H7 (cell line): ENCODE results near the gene DYRK4. TPM values are rescaled to one million over a fixed set of nuclear protein-coding genes. Genes with fewer than 3 reads are reported as not detected.
A peak's percentile ranks its signal among the peaks of the same experiment; 100 is the strongest.

ENCODE experiments used
- DNase-seq: peaks from one replicate; pipeline ENCODE4 v3.0.0; 2012
- H3K27me3 ChIP-seq: 2 replicates; pipeline ENCODE4 v1.6.0; 2011; ENCODE audit warnings: mild to moderate bottlenecking, low read length; ENCODE audit not compliant: control insufficient read depth, insufficient read depth
- H3K36me3 ChIP-seq: replicated peaks from 2 replicates; pipeline ENCODE4 v1.5.1; 2011; ENCODE audit warnings: low read length; ENCODE audit not compliant: control insufficient read depth, insufficient read depth
- H3K4me3 ChIP-seq: 2 replicates; pipeline ENCODE4 v1.5.1; 2011; ENCODE audit warnings: low read depth, mild to moderate bottlenecking, control low read depth, low read length, moderate library complexity; ENCODE audit not compliant: insufficient read depth
- total RNA-seq: library from RNA; depleted of rRNA; stranded (reverse); fragments of >200 nt; shearing (Covaris generic); gene quantifications from 2 replicates; pipeline ENCODE4 v1.2.3, GENCODE V29; 2014

DYRK4 gene
- total RNA-seq, 1 experiment from 2014 or later: 25.5 TPM

DNA sequence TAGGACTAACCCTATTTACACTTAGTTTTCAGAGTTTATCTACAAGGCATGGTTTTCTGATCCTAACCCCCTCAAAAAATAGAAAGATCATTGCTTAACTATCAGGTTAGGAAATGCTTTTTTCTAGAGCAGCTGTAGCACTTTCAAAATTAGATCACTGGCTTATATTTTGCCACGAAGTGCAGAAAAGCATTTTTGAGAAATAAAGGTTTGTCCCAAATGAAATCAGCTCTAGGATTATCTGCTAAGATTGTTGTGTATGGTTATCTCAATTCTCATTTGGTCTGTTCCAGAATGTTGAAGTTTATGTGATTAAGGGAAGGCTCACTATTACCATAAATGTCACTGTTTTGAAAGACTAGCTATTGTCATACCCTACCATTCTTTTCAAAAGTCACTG is 9.8 kb upstream of the DYRK4 start:
- Histone ChIP-seq H3K36me3 (peaks cover 6% of the 10 kb centered on the region), H3K4me3 (no peak overlapping the region), H3K27me3 (no peaks in the 10 kb centered on the region)
- DNase-seq: no peak

GRCh38 chr12:4553943-4554342 is 8.1 kb upstream of the DYRK4 start:
- H3K36me3 ChIP-seq: peaks cover 4% of the 10 kb centered on the region
- no peak for DNase-seq
- no peak overlapping the region for H3K4me3 ChIP-seq
- H3K27me3 ChIP-seq: no peaks in the 10 kb centered on the region

- Histone ChIP-seq H3K27me3 (no peaks in the 10 kb centered on the region), H3K4me3 (no peak overlapping the region), H3K36me3 (peaks cover 3% of the 10 kb centered on the region)
- no peak for DNase-seq
Measured at GRCh38 chr12:4555804-4556203, 6.2 kb upstream of the DYRK4 start.

DNA sequence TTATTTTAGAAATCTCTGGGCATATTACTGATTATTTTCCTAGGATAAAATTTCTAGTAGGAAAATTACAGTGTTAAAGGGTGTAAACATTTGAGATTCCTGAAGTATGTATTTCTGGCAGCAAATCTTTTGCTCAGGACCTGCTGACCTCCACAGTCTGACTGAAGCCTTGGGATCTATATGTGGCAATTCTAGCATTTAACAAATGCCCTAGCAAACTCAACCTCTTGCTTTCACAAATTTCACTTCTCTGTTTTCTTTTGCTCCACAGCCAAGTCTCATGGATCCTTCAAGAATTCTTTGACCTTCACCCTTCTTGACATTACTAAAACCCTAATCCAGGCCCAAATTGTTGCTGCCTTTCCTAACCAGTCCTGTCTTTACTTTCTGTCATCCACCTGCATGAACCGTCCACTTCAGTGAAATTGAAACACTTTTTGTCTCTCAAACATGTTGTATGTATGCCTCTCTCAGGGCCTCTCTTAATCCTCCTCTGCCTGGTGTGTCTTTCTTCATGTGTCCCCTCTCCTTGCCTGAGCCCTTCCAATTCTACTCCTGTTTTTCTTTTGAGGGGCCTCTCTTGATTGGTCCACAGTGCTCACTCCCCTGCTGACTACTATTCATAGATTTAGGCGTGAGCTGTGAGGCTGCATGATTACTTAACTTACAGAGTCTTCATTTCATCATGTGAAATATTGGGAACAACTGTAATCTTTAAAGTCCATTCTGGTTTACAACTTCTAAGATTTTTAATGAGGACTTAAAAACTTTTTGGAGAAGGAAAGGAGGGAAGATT is 5.1 kb upstream of the DYRK4 start:
- no peak for DNase-seq
- Histone ChIP-seq H3K27me3 (no peaks in the 10 kb centered on the region), H3K36me3 (peaks cover 3% of the 10 kb centered on the region), H3K4me3 (no peak overlapping the region)

- Histone ChIP-seq H3K4me3 (no peak overlapping the region), H3K27me3 (peaks cover 5% of the 10 kb centered on the region), H3K36me3 (peaks cover 3% of the 10 kb centered on the region)
- DNase-seq: no peak
Measured at GRCh38 chr12:4557586-4557985, 4.4 kb upstream of the DYRK4 start.

DNA sequence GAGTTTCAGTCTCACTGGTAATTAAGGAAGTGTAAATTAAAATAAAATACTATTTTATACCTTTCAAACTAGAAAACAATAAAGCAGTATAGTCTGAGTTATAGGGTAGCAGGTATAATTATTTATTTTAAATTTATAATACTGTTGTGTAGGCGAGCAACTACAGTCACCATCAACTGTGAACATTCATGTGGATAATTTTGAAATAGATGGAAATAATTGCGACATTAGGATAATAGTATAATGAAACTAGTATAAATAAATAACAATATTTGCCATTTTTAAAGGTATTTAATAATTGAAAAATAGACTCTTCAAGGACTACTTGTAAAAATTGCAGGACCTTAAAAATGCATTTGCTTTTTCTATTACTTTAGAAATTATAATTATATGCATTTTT is 3.8 kb upstream of the DYRK4 start:
- Histone ChIP-seq H3K36me3 (peaks cover 3% of the 10 kb centered on the region), H3K4me3 (no peak overlapping the region), H3K27me3 (peaks cover 11% of the 10 kb centered on the region)
- DNase-seq: no peak

- no peak for DNase-seq
- Histone ChIP-seq H3K27me3 (peaks cover 14% of the 10 kb centered on the region), H3K36me3 (no peaks in the 10 kb centered on the region), H3K4me3 (no peak overlapping the region)
Measured at GRCh38 chr12:4563336-4563735, 1.3 kb downstream of the DYRK4 start.

DNA sequence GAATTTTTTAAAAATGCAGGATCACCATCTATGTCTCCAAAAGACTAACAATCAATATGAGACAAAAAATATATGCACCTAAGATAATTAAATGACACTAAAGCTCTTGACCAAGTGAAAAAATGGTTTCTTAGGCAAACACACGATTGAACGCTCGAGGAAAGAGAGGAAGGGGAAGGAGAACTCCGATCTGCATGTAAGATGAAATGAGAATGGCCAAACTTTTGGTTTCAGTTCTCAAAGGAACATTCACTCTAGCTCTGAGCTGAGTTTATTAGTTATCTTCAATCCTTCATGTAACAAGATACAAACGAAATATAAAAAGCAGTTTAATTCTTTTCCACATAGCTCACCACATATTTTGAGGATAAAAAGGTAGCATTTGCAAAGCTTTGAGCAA is 2.8 kb downstream of the DYRK4 start:
- Histone ChIP-seq H3K27me3 (peaks cover 14% of the 10 kb centered on the region), H3K4me3 (no peak overlapping the region), H3K36me3 (no peaks in the 10 kb centered on the region)
- DNase-seq: no peak

- no peak for DNase-seq
- H3K4me3 ChIP-seq: no peak overlapping the region
Measured at GRCh38 chr12:4566474-4566873, 4.5 kb downstream of the DYRK4 start.

GRCh38 chr12:4567073-4567881 is 5.3 kb downstream of the DYRK4 start:
- Histone ChIP-seq H3K4me3 (no peak overlapping the region), H3K27me3 (peaks cover 12% of the 10 kb centered on the region), H3K36me3 (no peaks in the 10 kb centered on the region)
- no peak for DNase-seq

More at GRCh38 chr12:4566474-4566873, 4.5 kb downstream of the DYRK4 start:
- Histone ChIP-seq H3K27me3 (peaks cover 14% of the 10 kb centered on the region), H3K36me3 (no peaks in the 10 kb centered on the region)

- Histone ChIP-seq H3K4me3 (no peak overlapping the region), H3K27me3 (no peaks in the 10 kb centered on the region), H3K36me3 (no peaks in the 10 kb centered on the region)
- DNase-seq: no peak
Measured at GRCh38 chr12:4569261-4569660, 7.3 kb downstream of the DYRK4 start.

GRCh38 chr12:4572680-4573079 is 10.7 kb downstream of the DYRK4 start:
- DNase-seq: no peak
- no peaks in the 10 kb centered on the region for H3K27me3 ChIP-seq
- H3K4me3 ChIP-seq: no peak overlapping the region
- no peaks in the 10 kb centered on the region for H3K36me3 ChIP-seq

DNA sequence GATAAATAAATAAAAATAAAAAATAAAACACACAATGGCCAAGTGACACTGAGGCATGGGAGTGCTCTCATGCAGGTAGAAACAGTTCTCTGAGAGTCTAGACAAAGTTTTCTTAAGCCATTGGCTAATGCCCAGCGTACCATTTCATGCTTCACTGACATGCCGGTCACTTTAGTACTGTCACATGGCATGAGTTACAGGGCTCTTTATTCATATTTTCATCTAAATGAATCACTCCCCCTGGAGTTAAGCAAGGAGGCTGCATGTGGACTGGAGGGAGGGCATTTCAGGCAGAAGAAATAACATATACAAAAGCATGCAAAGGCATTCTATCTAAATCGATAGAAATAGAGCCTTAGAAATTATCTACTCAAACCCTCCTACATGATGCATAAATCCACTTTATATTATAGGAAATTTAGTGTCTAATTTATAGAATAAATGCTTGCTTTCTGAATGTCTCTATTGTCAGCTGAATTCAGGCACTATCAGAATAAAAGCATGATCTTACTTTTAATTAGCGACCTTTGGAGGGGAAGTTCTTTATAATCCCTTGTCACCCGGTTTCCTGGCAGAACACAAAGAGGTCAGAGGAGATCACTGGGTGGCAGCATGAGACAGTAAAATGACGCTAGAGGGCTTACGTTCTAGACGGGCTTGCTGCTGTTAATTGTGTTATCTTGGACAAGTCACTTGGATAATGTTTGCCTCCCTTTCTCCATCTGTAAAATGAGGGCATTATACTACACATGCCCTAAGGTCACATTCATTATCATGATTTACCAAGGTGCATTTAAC is 17.5 kb downstream of the DYRK4 start:
- H3K36me3 ChIP-seq: no peaks in the 10 kb centered on the region
- no peaks in the 10 kb centered on the region; the same call in 1 of the 2 replicates for H3K27me3 ChIP-seq
- peak; percentile 62 for DNase-seq
- no peak overlapping the region for H3K4me3 ChIP-seq

GRCh38 chr12:4580281-4580688 is 18.3 kb downstream of the DYRK4 start:
- no peak overlapping the region for H3K4me3 ChIP-seq
- DNase-seq: no peak
- H3K36me3 ChIP-seq: no peaks in the 10 kb centered on the region
- no peaks in the 10 kb centered on the region; the same call in 1 of the 2 replicates for H3K27me3 ChIP-seq
